ENCODE results near the gene PRRT1B.
"Not testable (repeated sequence)": the region's sequence is repeated elsewhere in the genome, so short reads cannot be mapped to it uniquely, and the experiment has no call there.

The PRRT1B gene

GRCh38 chr9:131550465-131550864, 5.1 kb downstream of the PRRT1B start:
- DNase-seq (ENCODE audit: low spot score) = not testable (repeated sequence)

- DNase-seq (ENCODE audit: low spot score) = no peak
Measured at GRCh38 chr9:131552030-131552429, 6.7 kb downstream of the PRRT1B start.

GRCh38 chr9:131554087-131554842, 8.9 kb downstream of the PRRT1B start:
- DNase-seq (ENCODE audit: low spot score) = no peak

GRCh38 chr9:131554843-131555351, 9.6 kb downstream of the PRRT1B start:
- no peak for DNase-seq (ENCODE audit: low spot score)

- DNase-seq (ENCODE audit: low spot score) = no peak
Measured at GRCh38 chr9:131555841-131556673, 10.7 kb downstream of the PRRT1B start.

DNA sequence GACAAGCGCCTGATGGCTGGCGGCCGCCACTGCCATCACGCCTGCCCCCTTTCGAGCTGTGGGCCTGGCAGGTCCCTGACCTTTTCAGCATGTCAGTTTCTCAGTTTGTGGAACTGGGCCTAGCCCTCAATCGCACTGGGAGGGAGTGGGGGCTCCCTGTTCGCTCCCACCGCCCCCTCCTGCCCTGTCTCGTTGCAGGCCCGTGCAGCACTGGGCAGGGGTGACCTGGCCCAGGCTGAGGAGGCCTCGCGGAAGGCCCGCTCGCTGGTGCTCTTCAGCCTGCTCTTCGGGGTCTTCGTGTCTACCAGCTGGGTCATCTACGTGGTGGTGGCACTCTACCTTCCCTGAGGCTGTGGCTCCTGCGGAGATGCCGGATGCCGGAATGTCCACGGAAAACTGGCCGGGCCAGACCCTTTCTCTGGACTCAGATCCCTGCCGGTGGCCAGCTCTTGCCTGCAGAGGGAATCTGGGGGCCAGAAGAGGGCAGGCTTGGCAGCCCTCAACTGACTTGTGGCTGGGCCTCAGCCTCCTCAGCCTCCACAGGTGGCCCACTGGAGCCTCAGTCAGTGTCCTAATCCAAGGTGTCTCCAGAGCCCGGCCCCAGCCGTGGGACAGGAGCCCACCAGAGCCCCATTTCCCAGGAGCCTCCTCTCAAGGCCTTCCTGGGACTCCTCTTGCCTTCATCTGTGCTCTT, 12.7 kb downstream of the PRRT1B start:
- no peak for DNase-seq (ENCODE audit: low spot score)

DNA sequence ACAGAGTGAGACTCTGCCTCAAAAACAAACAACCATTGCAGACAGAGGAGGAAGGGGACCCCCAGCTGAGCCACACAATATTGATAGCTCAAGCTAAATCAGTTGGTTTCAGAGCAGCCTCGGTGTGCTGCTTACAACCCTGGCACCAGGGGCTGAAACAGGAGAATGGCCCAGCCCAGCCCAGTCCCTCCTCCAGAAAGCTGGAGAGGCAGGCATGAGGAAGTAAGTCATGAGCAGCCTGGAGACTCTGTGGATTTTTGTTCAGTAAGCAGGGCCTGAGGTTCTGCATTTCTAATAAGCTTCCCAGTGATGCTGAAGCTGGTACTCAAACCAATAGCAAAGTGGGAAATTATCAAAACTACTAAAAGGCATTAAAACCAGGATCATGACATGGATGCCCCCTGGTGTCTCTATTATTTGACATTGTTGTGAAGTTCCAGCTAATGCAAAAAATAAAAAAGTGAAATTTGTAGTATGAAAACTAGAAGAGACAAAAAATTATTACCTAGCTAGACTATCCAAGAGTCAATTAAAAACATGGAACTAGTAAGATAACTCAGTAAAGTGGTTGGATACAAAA, 14.2 kb downstream of the PRRT1B start:
- no peak for DNase-seq (ENCODE audit: low spot score)

- DNase-seq (ENCODE audit: low spot score) = no peak
Measured at GRCh38 chr9:131562032-131562959, 17.0 kb downstream of the PRRT1B start.

- DNase-seq (ENCODE audit: low spot score) = no peak
Measured at GRCh38 chr9:131565369-131565768, 20.0 kb downstream of the PRRT1B start.

GRCh38 chr9:131566158-131566557, 20.8 kb downstream of the PRRT1B start:
- DNase-seq (ENCODE audit: low spot score) = no peak

DNA sequence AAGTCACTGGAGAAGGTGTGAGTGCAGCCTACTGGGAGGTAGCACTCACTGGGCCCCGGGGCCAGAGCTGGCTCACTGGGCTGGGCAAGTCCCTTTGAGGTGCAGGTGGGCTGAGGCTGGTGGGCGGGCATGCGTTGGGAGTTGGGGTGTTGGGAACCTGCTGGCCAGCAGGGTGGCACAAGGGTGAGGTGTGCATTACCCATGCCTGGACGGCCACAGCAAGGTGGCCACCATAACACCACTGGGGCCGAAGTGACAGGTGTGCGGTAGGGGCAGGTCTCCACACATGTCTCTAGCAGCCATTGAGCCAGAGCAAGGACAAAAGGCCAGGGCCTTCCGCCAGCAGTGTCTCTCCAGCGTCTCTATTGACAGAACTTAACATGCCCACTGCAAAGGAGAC, 22.6 kb downstream of the PRRT1B start:
- no peak for DNase-seq (ENCODE audit: low spot score)

GRCh38 chr9:131574730-131575640, 29.7 kb downstream of the PRRT1B start:
- DNase-seq (ENCODE audit: low spot score) = no peak

DNA sequence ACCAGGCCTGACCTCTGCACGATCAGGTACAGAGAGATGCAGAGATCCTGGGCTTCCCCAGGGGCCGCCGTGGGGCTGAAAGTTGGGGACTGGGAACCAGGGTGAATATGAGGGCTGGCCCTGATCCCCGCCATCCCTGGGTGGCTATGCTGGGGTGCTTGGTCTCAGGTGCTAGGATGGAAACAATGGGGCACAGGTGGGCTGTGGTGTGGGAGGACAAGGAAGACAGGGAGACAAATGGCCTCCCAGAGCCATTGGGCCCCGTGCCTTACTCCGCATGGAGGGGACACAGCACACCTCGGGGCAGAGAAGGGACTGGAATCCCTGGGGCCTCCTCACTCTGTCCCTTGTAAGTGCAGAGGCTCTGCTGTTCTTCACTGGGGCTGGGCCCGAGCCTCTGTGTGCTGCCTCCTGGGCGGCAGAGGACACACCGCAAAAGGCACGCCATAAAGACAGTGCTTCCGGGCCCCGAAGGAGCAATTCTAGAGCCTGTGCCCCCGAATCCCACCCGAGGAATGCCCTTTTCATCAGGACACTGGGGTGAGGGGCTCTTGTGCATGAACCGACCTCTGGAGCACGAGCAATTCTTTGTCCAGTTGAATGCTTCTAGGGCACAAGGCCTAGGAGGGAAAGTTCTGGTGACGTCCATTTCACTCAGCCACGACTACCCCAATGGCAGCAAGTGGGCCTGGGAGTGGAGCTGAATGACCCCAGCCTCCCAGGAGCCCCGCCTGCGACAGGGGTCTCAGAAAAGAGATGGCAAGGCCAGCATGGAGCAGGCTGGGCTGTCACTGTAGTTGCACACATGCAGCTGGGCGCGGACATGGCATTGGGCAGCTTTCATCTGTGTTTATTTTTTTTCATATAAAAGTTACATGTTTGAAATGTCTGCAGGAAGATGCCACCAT, 30.9 kb downstream of the PRRT1B start:
- DNase-seq (ENCODE audit: low spot score) = no peak

GRCh38 chr9:131577005-131578000, 32.0 kb downstream of the PRRT1B start:
- no peak for DNase-seq (ENCODE audit: low spot score)

- no peak for DNase-seq (ENCODE audit: low spot score)
Measured at GRCh38 chr9:131578021-131578420, 32.7 kb downstream of the PRRT1B start.

GRCh38 chr9:131578731-131579504, 33.6 kb downstream of the PRRT1B start:
- DNase-seq (ENCODE audit: low spot score) = no peak

DNA sequence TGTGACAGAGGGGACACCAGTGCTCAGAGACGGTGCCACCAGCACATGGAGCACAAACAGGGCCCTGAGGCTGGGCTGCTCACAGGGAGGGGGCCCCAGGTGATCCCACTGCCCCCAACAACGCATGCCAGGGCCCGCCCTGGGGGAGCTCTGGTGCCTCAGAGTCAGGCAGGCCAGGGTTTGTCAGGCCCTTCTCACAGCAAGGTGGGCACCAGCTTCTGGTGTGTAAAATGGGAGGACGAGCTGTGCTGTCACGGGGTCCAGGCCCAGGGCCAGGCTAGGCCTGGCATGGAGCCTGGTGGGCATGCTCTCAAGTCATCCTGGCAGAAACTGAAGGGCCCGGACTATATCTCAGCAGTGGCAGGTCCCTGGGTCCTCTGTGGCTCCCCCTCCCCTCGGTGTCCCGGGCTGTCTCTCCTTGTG, 34.5 kb downstream of the PRRT1B start:
- no peak for DNase-seq (ENCODE audit: low spot score)
